ENCODE measurements around the gene LY86.

The LY86 gene

GRCh38 chr6:6588064-6588923 lies at the start of gene LY86:
Gene LY86 (plus strand): TSS chr6:6588720. CDS start chr6:6588735, 15 bp downstream.
- DNase-seq = peak; percentile 15 to 31

DNA sequence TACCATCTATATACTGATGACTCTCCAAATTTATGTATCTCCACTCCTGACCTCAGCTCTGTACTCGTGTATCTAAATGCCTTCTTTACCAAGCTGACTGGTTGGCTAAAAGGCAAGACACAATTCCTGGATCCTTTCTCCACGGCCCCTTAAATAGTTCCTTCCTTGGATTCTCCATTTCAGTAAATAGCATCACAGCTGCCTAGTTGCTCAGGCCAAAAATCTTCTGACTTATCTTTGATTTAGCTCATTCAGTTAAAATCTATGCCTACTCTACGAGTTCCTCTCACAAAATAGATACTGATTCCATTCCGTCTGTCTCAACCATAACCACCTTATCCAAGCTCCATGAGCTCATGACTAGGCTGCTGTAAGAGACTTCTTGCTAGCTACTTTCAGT lies 49.5 kb upstream of the LY86 start:
- DNase-seq = no peak

- DNase-seq = no peak
These were observed 46.2 kb upstream of the LY86 start for GRCh38 chr6:6542357-6542756.

DNA sequence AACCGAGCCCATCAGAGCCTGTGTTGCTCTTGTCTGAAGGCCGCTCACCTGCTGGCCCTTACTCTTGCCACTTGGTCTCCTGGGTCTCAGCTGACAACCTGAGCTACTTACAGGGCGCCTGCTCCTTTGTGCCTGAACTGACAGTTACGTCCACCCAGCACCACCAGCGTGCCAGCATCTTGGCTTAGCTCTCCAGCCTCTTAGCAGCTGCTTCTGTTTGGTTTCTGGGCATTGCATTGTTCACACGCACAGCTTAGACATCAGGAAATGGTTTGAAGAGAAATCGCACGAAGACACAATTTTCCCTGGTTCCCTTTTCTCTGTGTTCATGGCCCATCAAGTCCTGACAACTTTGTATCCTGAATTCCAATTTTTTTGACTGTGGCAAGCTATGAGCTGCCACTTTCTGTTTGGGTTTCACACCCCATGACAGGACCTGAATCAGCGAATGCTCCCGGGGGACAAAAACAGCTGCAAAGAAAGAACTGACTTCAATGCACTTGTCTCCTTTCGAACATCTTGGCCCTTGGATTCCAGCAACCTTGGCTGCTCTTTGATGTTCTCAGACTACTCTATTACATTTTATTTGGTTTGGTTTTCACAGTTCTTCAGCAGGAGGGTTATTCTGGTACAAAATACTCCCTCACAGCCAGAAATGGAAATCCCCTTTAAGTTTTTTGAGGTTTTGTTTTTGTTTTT lies 45.2 kb upstream of the LY86 start:
- DNase-seq = no peak

GRCh38 chr6:6545616-6546317 lies 42.8 kb upstream of the LY86 start:
- no peak for DNase-seq

- no peak for DNase-seq
These were observed 42.0 kb upstream of the LY86 start for GRCh38 chr6:6546318-6547109.

DNA sequence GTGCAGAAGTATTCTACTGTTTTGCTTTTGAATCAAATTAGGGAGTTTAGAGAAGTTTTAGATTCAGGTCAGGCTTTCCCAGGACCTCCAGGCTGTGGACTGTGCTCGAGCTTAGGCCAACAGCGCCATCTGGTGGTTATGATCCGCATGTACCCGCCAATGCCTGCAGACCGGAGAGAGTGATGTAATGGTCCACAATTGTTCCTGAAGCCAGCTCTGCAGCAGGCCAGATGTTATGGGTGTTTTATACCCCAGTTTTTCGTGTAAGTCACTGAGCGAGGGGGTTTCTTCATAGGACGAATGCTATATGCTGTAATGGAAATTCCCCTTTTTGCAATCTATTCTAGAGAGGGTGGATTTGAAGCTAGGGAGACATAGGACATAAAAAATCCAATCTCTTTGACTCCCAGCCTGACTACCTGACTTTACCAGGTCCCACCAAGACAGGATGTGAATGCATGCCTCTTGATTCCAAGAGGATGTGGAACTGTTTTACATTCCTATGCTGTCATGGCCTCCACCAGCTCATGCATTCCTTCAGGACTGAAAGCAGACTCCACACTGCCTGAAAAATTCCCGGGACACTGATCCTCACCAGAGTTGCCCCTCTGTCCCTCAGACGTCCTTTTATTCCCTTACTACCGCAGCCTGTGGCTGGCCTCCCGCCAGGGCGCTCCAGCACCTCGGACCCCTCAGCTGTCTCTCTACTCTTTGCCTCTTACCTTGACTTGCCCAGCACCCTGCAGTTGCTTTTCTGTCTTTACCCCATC lies 41.2 kb upstream of the LY86 start:
- DNase-seq = peak; percentile 80 to 82

- DNase-seq = no peak
These were observed 32.3 kb upstream of the LY86 start for GRCh38 chr6:6556161-6556737.

DNA sequence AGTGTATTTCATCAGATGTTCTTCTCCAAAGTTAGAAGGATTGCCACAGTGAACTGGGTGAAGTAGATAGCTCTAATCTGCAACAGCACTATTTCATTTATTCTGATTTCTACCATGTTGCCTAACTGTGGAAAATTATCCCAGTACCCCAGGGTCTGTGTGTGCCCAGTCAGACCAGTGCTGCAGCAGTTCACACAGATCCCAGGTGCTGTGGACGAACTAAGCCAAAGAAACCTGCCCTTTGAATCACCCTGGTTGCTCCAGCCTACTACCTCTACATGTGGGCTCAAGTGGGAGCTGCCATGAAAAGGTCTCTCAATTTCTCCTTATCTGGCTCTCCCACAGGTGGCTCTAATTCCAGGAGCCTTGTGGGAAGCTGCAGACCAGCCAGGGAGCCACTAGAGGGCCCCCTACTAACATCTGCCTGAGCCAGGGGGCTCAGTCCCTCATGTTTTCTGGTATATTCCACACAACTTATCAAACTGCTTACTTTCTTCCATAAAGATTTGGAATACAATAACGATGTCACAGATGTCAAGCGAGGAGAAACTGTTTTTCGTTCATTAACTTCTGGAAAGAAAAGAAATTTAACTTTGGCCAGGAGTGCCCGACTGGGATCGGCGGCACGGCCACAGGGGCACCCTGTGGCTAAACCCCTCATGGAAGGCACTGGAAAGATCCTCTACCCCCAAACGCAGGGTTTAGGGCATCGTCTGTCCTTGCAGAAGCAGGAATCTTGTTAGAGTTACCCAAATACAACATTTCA lies 31.6 kb upstream of the LY86 start:
- peak; percentile 29 to 48 for DNase-seq

DNA sequence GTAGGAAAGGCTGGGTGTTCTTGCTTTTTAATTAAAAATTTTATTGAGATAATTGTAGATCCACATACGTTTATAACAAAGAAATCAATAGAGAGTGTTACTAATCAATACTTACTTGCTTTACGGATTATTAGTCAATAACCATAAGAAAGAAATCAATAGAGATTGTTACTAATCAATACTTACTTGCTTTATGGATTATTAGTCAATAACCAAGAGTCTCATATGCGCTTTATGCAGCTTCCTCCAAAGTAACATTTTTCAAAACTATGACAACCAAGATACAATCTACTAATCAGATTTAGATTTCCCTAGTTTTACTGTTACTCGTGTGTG lies 31.0 kb upstream of the LY86 start:
- no peak for DNase-seq

- DNase-seq = no peak
These were observed 30.6 kb upstream of the LY86 start for GRCh38 chr6:6557886-6558285.

- DNase-seq = no peak
These were observed 28.4 kb upstream of the LY86 start for GRCh38 chr6:6559994-6560570.

DNA sequence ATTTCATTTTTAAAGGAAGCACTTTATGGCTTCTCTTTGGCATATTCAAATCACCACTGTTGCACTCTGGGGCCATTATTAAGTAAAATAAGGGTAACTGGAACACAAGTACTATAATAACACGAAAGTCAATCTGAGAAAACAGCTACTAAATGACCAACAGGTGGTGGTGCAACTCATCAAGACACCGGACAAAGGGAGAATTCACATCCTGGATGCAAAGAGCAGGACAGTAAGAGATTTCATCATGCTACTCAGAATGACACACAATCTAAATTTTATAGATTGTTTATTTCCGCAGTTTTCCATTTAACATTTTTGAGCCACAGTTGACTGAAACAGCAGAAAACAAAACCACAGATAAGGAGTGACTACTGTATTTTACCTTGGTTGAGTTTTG lies 27.6 kb upstream of the LY86 start:
- DNase-seq = no peak

GRCh38 chr6:6564154-6564553 lies 24.4 kb upstream of the LY86 start:
- DNase-seq = no peak

DNA sequence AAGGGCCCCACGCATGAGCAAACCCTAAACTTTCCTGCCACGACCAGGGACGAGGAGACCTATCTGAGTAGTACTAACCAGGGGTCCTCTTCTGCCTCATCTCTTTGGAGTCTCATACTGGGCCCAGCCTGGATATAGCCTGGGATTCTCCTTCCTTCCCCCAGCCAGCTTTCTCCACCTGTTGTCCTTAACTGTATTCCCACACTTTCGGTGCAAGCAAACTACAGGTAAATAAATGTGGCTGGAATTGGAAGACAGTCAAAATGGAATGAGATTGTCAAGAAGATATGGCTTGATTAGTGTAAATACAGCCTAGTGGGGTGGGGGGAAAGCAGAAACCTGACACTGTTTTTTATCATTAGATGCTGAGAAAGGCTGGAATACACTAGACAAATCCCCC lies 23.5 kb upstream of the LY86 start:
- no peak for DNase-seq

DNA sequence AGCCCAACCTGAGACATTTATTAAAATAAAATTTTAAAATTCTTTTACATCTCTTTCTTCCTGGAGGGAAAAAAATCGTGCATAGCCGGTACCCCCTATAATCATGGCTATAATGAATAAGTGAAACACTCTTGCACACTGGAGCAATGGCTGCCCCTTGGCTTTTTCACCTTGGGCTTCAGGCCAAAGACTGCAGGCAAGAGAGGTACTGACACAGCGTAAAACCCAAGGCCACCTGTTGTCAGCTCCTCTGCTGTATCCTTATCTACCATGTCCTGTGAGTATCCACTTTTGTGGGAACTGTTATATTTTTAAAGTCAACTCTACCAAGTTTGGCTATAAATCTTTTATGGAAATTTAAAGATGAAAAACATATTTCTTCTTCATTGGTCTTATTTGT lies 23.0 kb upstream of the LY86 start:
- DNase-seq = no peak

DNA sequence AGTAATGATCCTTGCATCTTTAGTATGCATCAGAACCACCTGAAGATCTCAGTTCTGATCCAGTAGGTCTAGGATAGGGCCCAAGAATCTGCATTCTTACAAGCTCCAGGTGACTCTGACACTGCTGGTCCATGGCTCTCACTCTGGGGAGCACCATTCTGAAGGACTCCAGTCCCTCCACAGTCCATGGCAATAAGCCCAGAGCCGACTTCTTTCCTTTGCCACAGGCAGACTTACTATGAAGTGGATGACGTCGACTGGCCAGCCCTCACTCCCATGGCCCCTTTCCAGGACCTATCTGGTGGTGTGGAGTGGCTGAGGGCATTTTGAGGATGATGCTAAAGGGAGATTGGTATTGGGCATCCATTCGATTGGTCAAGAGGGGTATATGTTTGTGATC lies 21.8 kb upstream of the LY86 start:
- no peak for DNase-seq

GRCh38 chr6:6569096-6569810 lies 19.3 kb upstream of the LY86 start:
- no peak for DNase-seq

- DNase-seq = no peak
These were observed 18.7 kb upstream of the LY86 start for GRCh38 chr6:6569811-6570164.

All from CD4-positive, alpha-beta T cell treated with Interferon alpha-2 for 1 hour (primary cell).